GM23338 (cell line): ENCODE results near the gene KCMF1. TPM values are rescaled to one million over a fixed set of nuclear protein-coding genes. Genes with fewer than 3 reads are reported as not detected.

Source experiments
- ATAC-seq: fragments of 200-7000 bp; cut with Tn5 transposase; 3 replicates; pipeline ENCODE4 v1.9.1; 2020
- DNase-seq: peaks from one replicate; pipeline ENCODE4 v3.0.0-alpha.2; 2015; ENCODE audit warnings: low spot score
- H2AFZ ChIP-seq: fragments of 200-600 bp; sonication (generic); 2 replicates; pipeline ENCODE4 v1.8.0; 2016; ENCODE audit warnings: antibody characterized with exemption, mild to moderate bottlenecking, moderate library complexity
- H3F3A ChIP-seq: fragments of 200-600 bp; sonication (generic); replicated peaks from 2 replicates; pipeline ENCODE4 v1.8.0; 2017; ENCODE audit warnings: antibody characterized with exemption, mixed run types, low read depth
- H3K27ac ChIP-seq: fragments of 200-600 bp; sonication (generic); 2 replicates; pipeline ENCODE4 v1.6.1; 2016; ENCODE audit warnings: low read depth
- H3K27me3 ChIP-seq: fragments of 200-600 bp; sonication (generic); 2 replicates; pipeline ENCODE4 v1.8.0; 2016; ENCODE audit warnings: mild to moderate bottlenecking, mixed run types, moderate library complexity; ENCODE audit not compliant: insufficient read depth
- H3K36me3 ChIP-seq: fragments of 200-600 bp; sonication (generic); 2 replicates; pipeline ENCODE4 v1.8.0; 2016; ENCODE audit warnings: mild to moderate bottlenecking; ENCODE audit not compliant: insufficient read depth
- H3K4me1 ChIP-seq: fragments of 200-600 bp; sonication (generic); 2 replicates; pipeline ENCODE4 v1.8.0; 2016; ENCODE audit warnings: mild to moderate bottlenecking, moderate library complexity; ENCODE audit not compliant: insufficient read depth
- H3K4me2 ChIP-seq: fragments of 200-600 bp; sonication (generic); 2 replicates; pipeline ENCODE4 v1.7.1; 2017; ENCODE audit warnings: mixed run types
- H3K4me3 ChIP-seq: fragments of 200-600 bp; sonication (generic); 2 replicates; pipeline ENCODE4 v1.6.1; 2016; ENCODE audit warnings: mixed run types
- H3K79me2 ChIP-seq: fragments of 200-600 bp; sonication (generic); replicated peaks from 2 replicates; pipeline ENCODE4 v1.8.0; 2017; ENCODE audit warnings: mild to moderate bottlenecking; ENCODE audit not compliant: insufficient read depth
- H3K9me2 ChIP-seq: fragments of 200-600 bp; sonication (generic); 2 replicates; pipeline ENCODE4 v1.8.0; 2017; ENCODE audit not compliant: insufficient read depth
- H4K20me1 ChIP-seq: fragments of 200-600 bp; sonication (generic); replicated peaks from 2 replicates; pipeline ENCODE4 v1.8.0; 2017; ENCODE audit warnings: mild to moderate bottlenecking; ENCODE audit not compliant: insufficient read depth
- H3K27ac Mint-ChIP-seq: 2 replicates; pipeline ENCODE4 v1.8.0; 2020; ENCODE audit warnings: inconsistent platforms, mild to moderate bottlenecking, moderate library complexity, mixed read lengths
- H3K27me3 Mint-ChIP-seq: 3 replicates; pipeline ENCODE4 v1.8.0; 2022; ENCODE audit warnings: low read depth, mild to moderate bottlenecking, moderate library complexity, mixed read lengths, inconsistent platforms; ENCODE audit not compliant: insufficient read depth, poor library complexity
- H3K36me3 Mint-ChIP-seq: 3 replicates; pipeline ENCODE4 v1.8.0; 2021; ENCODE audit warnings: low read depth, mild to moderate bottlenecking, inconsistent platforms, moderate library complexity, mixed read lengths
- H3K4me1 Mint-ChIP-seq: 3 replicates; pipeline ENCODE4 v1.8.0; 2020; ENCODE audit warnings: mild to moderate bottlenecking, inconsistent platforms, mixed read lengths
- H3K4me3 Mint-ChIP-seq: 3 replicates; pipeline ENCODE4 v1.8.0; 2021; ENCODE audit warnings: moderate library complexity, mild to moderate bottlenecking, inconsistent platforms, mixed read lengths
- H3K9me3 Mint-ChIP-seq: 3 replicates; pipeline ENCODE4 v1.8.0; 2020; ENCODE audit warnings: moderate library complexity, mild to moderate bottlenecking, inconsistent platforms, mixed read lengths
- CREB1 ChIP-seq: fragments of 250-450 bp; sonication (Bioruptor Pico); IDR thresholded peaks from 2 replicates; pipeline ENCODE4 v1.5.0; 2020; ENCODE audit warnings: low read depth, mild to moderate bottlenecking, moderate library complexity
- NANOG ChIP-seq: IDR thresholded peaks from 2 replicates; pipeline ENCODE4 v1.6.1; 2016; ENCODE audit warnings: antibody characterized with exemption, borderline replicate concordance
- POLR2AphosphoS5 ChIP-seq: IDR thresholded peaks from 2 replicates; pipeline ENCODE4 v1.6.1; 2016; ENCODE audit warnings: antibody characterized with exemption, low read depth
- STAT1 ChIP-seq: IDR thresholded peaks from one replicate; pipeline ENCODE4 v1.6.1; 2016; ENCODE audit warnings: antibody characterized with exemption; ENCODE audit not compliant: unreplicated experiment
- ZNF114 ChIP-seq: fragments of 250-450 bp; sonication (Bioruptor Pico); IDR thresholded peaks from 2 replicates; pipeline ENCODE4 v1.5.0; 2020; ENCODE audit warnings: mild to moderate bottlenecking, moderate library complexity
- ZNF331 ChIP-seq: fragments of 250-450 bp; sonication (Bioruptor Pico); IDR thresholded peaks from 2 replicates; pipeline ENCODE4 v1.5.0; 2020; ENCODE audit warnings: low read depth, mild to moderate bottlenecking, moderate library complexity
- polyA plus RNA-seq: library from polyadenylated mRNA; unstranded; fragments of >200 nt; fragmentation: Nextera tagmentation; extraction: Ambion mirVana; gene quantifications from 2 replicates; pipeline ENCODE4 v1.2.1, GENCODE V29; 2016
- total RNA-seq: library from RNA; depleted of rRNA; stranded (reverse); fragments of >200 nt; shearing (Covaris generic); gene quantifications from 2 replicates; pipeline ENCODE4 v1.2.3, GENCODE V29; 2014
- TF ChIP-seq, protein P1 (sequence below), 2 experiments: fragments of 200-600 bp in 1 of 2; sonication (generic) in 1 of 2; conservative IDR thresholded peaks; 2 replicates each; pipeline versions ENCODE4 v1.5.1 to v1.6.1; 2016 to 2017; ENCODE audit warnings: antibody characterized with exemption in 2 of 2, low read depth in 2 of 2, mild to moderate bottlenecking in 2 of 2, moderate library complexity in 1 of 2
- TF ChIP-seq, protein P2 (sequence below): fragments of 250-450 bp; sonication (Bioruptor Pico); IDR thresholded peaks from 2 replicates; pipeline ENCODE4 v1.5.0; 2020; ENCODE audit warnings: mild to moderate bottlenecking, moderate library complexity

The KCMF1 gene
- total and polyA plus RNA-seq, 2 experiments from 2014 or later: 29.3 to 120 TPM

GRCh38 chr2:84986018-84986417 is 15.1 kb downstream of the KCMF1 start:
- Mint-ChIP-seq H3K27ac (no peak overlapping the region), H3K4me3 (no peak overlapping the region), H3K4me1 (peaks cover 32% of the 10 kb centered on the region), H3K36me3 (peaks cover 3% of the 10 kb centered on the region; the same call in 1 of the 3 replicates), H3K9me3 (no peaks in the 10 kb centered on the region), H3K27me3 (peaks cover 7% of the 10 kb centered on the region)
- peak overlapping the region; percentile 18 for H3K4me2 ChIP-seq
- H3F3A ChIP-seq: peaks cover 11% of the 10 kb centered on the region
- peaks cover 85% of the 10 kb centered on the region for H4K20me1 ChIP-seq
- peaks cover 41% of the 10 kb centered on the region for H3K4me1 ChIP-seq
- TF ChIP-seq ZNF331: no peak
- TF ChIP-seq, protein P1, sequence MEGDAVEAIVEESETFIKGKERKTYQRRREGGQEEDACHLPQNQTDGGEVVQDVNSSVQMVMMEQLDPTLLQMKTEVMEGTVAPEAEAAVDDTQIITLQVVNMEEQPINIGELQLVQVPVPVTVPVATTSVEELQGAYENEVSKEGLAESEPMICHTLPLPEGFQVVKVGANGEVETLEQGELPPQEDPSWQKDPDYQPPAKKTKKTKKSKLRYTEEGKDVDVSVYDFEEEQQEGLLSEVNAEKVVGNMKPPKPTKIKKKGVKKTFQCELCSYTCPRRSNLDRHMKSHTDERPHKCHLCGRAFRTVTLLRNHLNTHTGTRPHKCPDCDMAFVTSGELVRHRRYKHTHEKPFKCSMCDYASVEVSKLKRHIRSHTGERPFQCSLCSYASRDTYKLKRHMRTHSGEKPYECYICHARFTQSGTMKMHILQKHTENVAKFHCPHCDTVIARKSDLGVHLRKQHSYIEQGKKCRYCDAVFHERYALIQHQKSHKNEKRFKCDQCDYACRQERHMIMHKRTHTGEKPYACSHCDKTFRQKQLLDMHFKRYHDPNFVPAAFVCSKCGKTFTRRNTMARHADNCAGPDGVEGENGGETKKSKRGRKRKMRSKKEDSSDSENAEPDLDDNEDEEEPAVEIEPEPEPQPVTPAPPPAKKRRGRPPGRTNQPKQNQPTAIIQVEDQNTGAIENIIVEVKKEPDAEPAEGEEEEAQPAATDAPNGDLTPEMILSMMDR (conservative IDR thresholded peaks at IDR 0.05; ENCODE audit: low read depth in 2 of 2): no peak
- TF ChIP-seq STAT1: no peak
- TF ChIP-seq CREB1 (CRISPR knock-in tag): no peak
- TF ChIP-seq ZNF114 (CRISPR knock-in tag): no peak
- no peak for TF ChIP-seq NANOG
- TF ChIP-seq, protein P2, sequence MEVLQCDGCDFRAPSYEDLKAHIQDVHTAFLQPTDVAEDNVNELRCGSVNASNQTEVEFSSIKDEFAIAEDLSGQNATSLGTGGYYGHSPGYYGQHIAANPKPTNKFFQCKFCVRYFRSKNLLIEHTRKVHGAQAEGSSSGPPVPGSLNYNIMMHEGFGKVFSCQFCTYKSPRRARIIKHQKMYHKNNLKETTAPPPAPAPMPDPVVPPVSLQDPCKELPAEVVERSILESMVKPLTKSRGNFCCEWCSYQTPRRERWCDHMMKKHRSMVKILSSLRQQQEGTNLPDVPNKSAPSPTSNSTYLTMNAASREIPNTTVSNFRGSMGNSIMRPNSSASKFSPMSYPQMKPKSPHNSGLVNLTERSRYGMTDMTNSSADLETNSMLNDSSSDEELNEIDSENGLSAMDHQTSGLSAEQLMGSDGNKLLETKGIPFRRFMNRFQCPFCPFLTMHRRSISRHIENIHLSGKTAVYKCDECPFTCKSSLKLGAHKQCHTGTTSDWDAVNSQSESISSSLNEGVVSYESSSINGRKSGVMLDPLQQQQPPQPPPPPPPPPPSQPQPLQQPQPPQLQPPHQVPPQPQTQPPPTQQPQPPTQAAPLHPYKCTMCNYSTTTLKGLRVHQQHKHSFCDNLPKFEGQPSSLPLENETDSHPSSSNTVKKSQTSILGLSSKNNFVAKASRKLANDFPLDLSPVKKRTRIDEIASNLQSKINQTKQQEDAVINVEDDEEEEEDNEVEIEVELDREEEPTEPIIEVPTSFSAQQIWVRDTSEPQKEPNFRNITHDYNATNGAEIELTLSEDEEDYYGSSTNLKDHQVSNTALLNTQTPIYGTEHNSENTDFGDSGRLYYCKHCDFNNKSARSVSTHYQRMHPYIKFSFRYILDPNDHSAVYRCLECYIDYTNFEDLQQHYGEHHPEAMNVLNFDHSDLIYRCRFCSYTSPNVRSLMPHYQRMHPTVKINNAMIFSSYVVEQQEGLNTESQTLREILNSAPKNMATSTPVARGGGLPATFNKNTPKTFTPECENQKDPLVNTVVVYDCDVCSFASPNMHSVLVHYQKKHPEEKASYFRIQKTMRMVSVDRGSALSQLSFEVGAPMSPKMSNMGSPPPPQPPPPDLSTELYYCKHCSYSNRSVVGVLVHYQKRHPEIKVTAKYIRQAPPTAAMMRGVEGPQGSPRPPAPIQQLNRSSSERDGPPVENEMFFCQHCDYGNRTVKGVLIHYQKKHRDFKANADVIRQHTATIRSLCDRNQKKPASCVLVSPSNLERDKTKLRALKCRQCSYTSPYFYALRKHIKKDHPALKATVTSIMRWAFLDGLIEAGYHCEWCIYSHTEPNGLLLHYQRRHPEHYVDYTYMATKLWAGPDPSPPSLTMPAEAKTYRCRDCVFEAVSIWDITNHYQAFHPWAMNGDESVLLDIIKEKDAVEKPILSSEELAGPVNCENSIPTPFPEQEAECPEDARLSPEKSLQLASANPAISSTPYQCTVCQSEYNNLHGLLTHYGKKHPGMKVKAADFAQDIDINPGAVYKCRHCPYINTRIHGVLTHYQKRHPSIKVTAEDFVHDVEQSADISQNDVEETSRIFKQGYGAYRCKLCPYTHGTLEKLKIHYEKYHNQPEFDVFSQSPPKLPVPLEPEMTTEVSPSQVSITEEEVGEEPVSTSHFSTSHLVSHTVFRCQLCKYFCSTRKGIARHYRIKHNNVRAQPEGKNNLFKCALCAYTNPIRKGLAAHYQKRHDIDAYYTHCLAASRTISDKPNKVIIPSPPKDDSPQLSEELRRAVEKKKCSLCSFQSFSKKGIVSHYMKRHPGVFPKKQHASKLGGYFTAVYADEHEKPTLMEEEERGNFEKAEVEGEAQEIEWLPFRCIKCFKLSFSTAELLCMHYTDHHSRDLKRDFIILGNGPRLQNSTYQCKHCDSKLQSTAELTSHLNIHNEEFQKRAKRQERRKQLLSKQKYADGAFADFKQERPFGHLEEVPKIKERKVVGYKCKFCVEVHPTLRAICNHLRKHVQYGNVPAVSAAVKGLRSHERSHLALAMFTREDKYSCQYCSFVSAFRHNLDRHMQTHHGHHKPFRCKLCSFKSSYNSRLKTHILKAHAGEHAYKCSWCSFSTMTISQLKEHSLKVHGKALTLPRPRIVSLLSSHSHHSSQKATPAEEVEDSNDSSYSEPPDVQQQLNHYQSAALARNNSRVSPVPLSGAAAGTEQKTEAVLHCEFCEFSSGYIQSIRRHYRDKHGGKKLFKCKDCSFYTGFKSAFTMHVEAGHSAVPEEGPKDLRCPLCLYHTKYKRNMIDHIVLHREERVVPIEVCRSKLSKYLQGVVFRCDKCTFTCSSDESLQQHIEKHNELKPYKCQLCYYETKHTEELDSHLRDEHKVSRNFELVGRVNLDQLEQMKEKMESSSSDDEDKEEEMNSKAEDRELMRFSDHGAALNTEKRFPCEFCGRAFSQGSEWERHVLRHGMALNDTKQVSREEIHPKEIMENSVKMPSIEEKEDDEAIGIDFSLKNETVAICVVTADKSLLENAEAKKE (CRISPR knock-in tag): no peak
- TF ChIP-seq POLR2AphosphoS5: no peak
- no peak overlapping the region for H3K4me3 ChIP-seq
- ATAC-seq (no peak), DNase-seq (no peak)
- no peaks in the 10 kb centered on the region for H3K27me3 ChIP-seq
- peak overlapping the region; percentile 78; the same call in 1 of the 2 replicates for H3K27ac ChIP-seq
- H3K9me2 ChIP-seq: no peaks in the 10 kb centered on the region; the same call in 1 of the 2 replicates
- peaks cover 100% of the 10 kb centered on the region for H3K79me2 ChIP-seq
- H3K36me3 ChIP-seq: no peaks in the 10 kb centered on the region
- no peak overlapping the region for H2AFZ ChIP-seq
